K562 (cell line): ENCODE data around the gene FGF23. TPM values are rescaled to one million over a fixed set of nuclear protein-coding genes. Genes with fewer than 3 reads are reported as not detected.
A peak's percentile ranks its signal among the peaks of the same experiment; 100 is the strongest.

Experiments
- ATAC-seq: fragments of 200-7000 bp; cut with Tn5 transposase; 3 replicates; pipeline ENCODE4 v1.9.1; 2020; ENCODE audit warnings: moderate library complexity
- BruUV-seq: library from RNA; stranded (reverse); fragments of 400-500 nt; replicated peaks from 2 replicates; lab custom pipeline; 2021; lab: Mats Ljungman, UMichigan
- CTCF ChIA-PET: fragments of 300-600 bp; formaldehyde crosslinking; extraction: SDS; loops from one replicate; lab custom pipeline; 2021; ENCODE audit warnings: low intra/inter-chr PET ratio; lab: Yijun Ruan, JAX
- POLR2A ChIA-PET: fragments of 300-600, 350-650 bp; sonication (Branson Sonifier 250); formaldehyde crosslinking; extraction: SDS; loops from one replicate; lab custom pipeline; 2021; ENCODE audit warnings: antibody characterized with exemption, inconsistent platforms; lab: Yijun Ruan, JAX
- DNase-seq, 4 experiments: peaks; one replicate each; pipeline versions ENCODE4 v3.0.0 to v3.0.0-alpha.2; 2011 to 2018; ENCODE audit warnings: low spot score in 3 of 4, mixed read lengths in 3 of 4; ENCODE audit errors: extremely low read depth in 1 of 4
- FAIRE-seq: peaks from 2 replicates; lab custom pipeline; 2011; peaks lifted over from hg19 to GRCh38; lab: Jason Lieb, UNC
- H2AFZ ChIP-seq: 2 replicates; pipeline ENCODE4 v1.6.0; 2011; ENCODE audit warnings: low read depth, low read length, control low read depth, inconsistent platforms
- H3K27ac ChIP-seq: fragments of 200-600 bp; 3 replicates; pipeline ENCODE4 v1.8.0; 2011; ENCODE audit warnings: low read depth, mild to moderate bottlenecking, control low read depth, inconsistent platforms, low read length, moderate library complexity, mixed read lengths; ENCODE audit errors: extremely low read depth
- H3K27me3 ChIP-seq, 2 experiments: fragments of 300-600 bp in 1 of 2; 2 replicates in 1 of 2; 3 replicates in 1 of 2; pipeline versions ENCODE4 v1.6.0 to v1.8.0; 2011; ENCODE audit warnings: inconsistent platforms in 2 of 2, low read length in 2 of 2, mild to moderate bottlenecking in 1 of 2, mixed read lengths in 1 of 2, moderate library complexity in 1 of 2; ENCODE audit not compliant: control insufficient read depth in 2 of 2, insufficient read depth in 2 of 2
- H3K36me3 ChIP-seq: fragments of 300-600 bp; 3 replicates; pipeline ENCODE4 v1.8.0; 2011; ENCODE audit warnings: mild to moderate bottlenecking, low read length, inconsistent platforms; ENCODE audit not compliant: control insufficient read depth, insufficient read depth
- H3K4me1 ChIP-seq, 2 experiments: fragments of 200-600 bp in 1 of 2; replicated peaks in 1 of 2; 2 replicates in 1 of 2; 3 replicates in 1 of 2; pipeline versions ENCODE4 v1.5.1 to v1.8.0; 2011; ENCODE audit warnings: inconsistent platforms in 2 of 2, low read length in 2 of 2, mild to moderate bottlenecking in 1 of 2, mixed read lengths in 1 of 2, moderate library complexity in 1 of 2; ENCODE audit not compliant: control insufficient read depth in 2 of 2, insufficient read depth in 2 of 2
- H3K4me2 ChIP-seq: 2 replicates; pipeline ENCODE4 v1.6.1; 2011; ENCODE audit warnings: low read length, control low read depth, inconsistent platforms, mixed read lengths; ENCODE audit not compliant: insufficient read depth
- H3K4me3 ChIP-seq: fragments of 200-600 bp; sonication (generic), shearing (Covaris generic); 2 replicates; pipeline ENCODE4 v1.5.1; 2016; ENCODE audit warnings: control low read depth, inconsistent platforms
- H3K79me2 ChIP-seq: fragments of 200-600 bp; 3 replicates; pipeline ENCODE4 v1.8.0; 2011; ENCODE audit warnings: low read length, inconsistent platforms; ENCODE audit not compliant: control insufficient read depth, insufficient read depth
- H3K9ac ChIP-seq, 2 experiments: 2 replicates each; pipeline versions ENCODE4 v1.6.0 to v1.6.1; 2011; ENCODE audit warnings: low read depth in 2 of 2, low read length in 2 of 2, control low read depth in 1 of 2, inconsistent platforms in 1 of 2, mild to moderate bottlenecking in 1 of 2, mixed read lengths in 1 of 2; ENCODE audit not compliant: insufficient read depth in 1 of 2
- H3K9me1 ChIP-seq: one replicate; pipeline ENCODE4 v1.6.0; 2011; ENCODE audit warnings: inconsistent platforms, mild to moderate bottlenecking, low read length, moderate library complexity; ENCODE audit not compliant: control insufficient read depth, insufficient read depth
- H3K9me3 ChIP-seq: replicated peaks from 2 replicates; pipeline ENCODE4 v1.5.1; 2011; ENCODE audit warnings: low read depth, low read length, inconsistent platforms; ENCODE audit not compliant: control insufficient read depth, insufficient read depth
- H4K20me1 ChIP-seq: replicated peaks from 2 replicates; pipeline ENCODE4 v1.6.1; 2011; ENCODE audit warnings: low read length, inconsistent platforms, mixed read lengths; ENCODE audit not compliant: control insufficient read depth, insufficient read depth
- C11orf30 ChIP-seq: fragments of 450-650 bp; IDR thresholded peaks from 2 replicates; pipeline ENCODE4 v1.6.1; 2016; ENCODE audit warnings: low read depth, mild to moderate bottlenecking
- CCAR2 ChIP-seq: fragments of 200-400 bp; formaldehyde crosslinking; IDR thresholded peaks from 2 replicates; pipeline ENCODE4 v1.6.1; 2017; ENCODE audit warnings: mild to moderate bottlenecking, low read depth, low read length
- CREB3 ChIP-seq: fragments of 450-650 bp; conservative IDR thresholded peaks from 2 replicates; pipeline ENCODE4 v1.6.1; 2016; ENCODE audit warnings: missing genetic modification characterization, low read depth, mild to moderate bottlenecking, missing compliant biosample characterization, moderate library complexity
- KHSRP ChIP-seq: fragments of 450-650 bp; IDR thresholded peaks from 2 replicates; pipeline ENCODE4 v1.6.1; 2017
- LARP7 ChIP-seq: fragments of 450-650 bp; IDR thresholded peaks from 2 replicates; pipeline ENCODE4 v1.6.1; 2016
- MAFG ChIP-seq: fragments of 450-650 bp; conservative IDR thresholded peaks from 2 replicates; pipeline ENCODE4 v1.6.1; 2016; ENCODE audit warnings: missing genetic modification characterization, missing compliant biosample characterization
- MAFK ChIP-seq: IDR thresholded peaks from 2 replicates; pipeline ENCODE4 v1.6.1; 2011; ENCODE audit warnings: low read length, improper control_type of control experiment
- MTA1 ChIP-seq: fragments of 450-650 bp; IDR thresholded peaks from 2 replicates; pipeline ENCODE4 v1.6.1; 2017; ENCODE audit warnings: borderline replicate concordance
- PYGO2 ChIP-seq: fragments of 450-650 bp; IDR thresholded peaks from 2 replicates; pipeline ENCODE4 v1.6.1; 2016; ENCODE audit warnings: mild to moderate bottlenecking, missing genetic modification characterization, moderate library complexity, missing compliant biosample characterization
- SNRNP70 ChIP-seq: fragments of 200-400 bp; formaldehyde crosslinking; optimal IDR thresholded peaks from 2 replicates; pipeline ENCODE3; 2017; ENCODE audit warnings: low read depth, low read length
- ZBTB49 ChIP-seq: sonication (generic); formaldehyde crosslinking; IDR thresholded peaks from 2 replicates; pipeline ENCODE4 v1.8.0; 2022; ENCODE audit warnings: missing genetic modification reagents, mild to moderate bottlenecking, borderline replicate concordance
- ZFP1 ChIP-seq: fragments of 450-650 bp; formaldehyde crosslinking; IDR thresholded peaks from 2 replicates; pipeline ENCODE4 v1.4.0; 2020; ENCODE audit warnings: mild to moderate bottlenecking, mixed read lengths
- ZNF253 ChIP-seq: fragments of 250-450 bp; sonication (Bioruptor Pico); conservative IDR thresholded peaks from 2 replicates; pipeline ENCODE4 v1.6.1; 2021; ENCODE audit warnings: mild to moderate bottlenecking
- ZNF316 ChIP-seq: fragments of 450-650 bp; IDR thresholded peaks from 2 replicates; pipeline ENCODE4 v1.6.1; 2016
- ZNF778 ChIP-seq: fragments of 450-650 bp; formaldehyde crosslinking; IDR thresholded peaks from 2 replicates; pipeline ENCODE4 v1.4.0; 2020; ENCODE audit warnings: mild to moderate bottlenecking, moderate library complexity
- ZSCAN29 ChIP-seq: fragments of 450-650 bp; IDR thresholded peaks from 2 replicates; pipeline ENCODE4 v1.6.1; 2017
- WGBS: fragments of 100-300 bp; shearing (Covaris generic); methylation state at CpG from one replicate; pipeline ENCODE4 v1.1.6; 2016; ENCODE audit warnings: low coverage, mixed read lengths; ENCODE audit not compliant: insufficient coverage; ENCODE audit errors: missing lambda C conversion rate; 5-methylcytosine and 5-hydroxymethylcytosine counted together
- in situ Hi-C: fragments of 300-500 bp; cut with MboI; formaldehyde crosslinking; loops from 4 replicates; pipeline ENCODE4 v1.15.0; 2018; ENCODE audit warnings: inconsistent platforms, mixed read lengths
- intact Hi-C: fragments of 100-400 bp; cut with micrococcal nuclease; formaldehyde crosslinking; loops from 2 replicates; pipeline ENCODE4 v1.14.2; 2022
- polyA plus RNA-seq, 8 experiments: library from polyadenylated mRNA; depleted of rRNA in 4 of 8; stranded (reverse) in 5 of 8; unstranded in 3 of 8; fragments of >200 nt; fragmentation: Nextera tagmentation in 2 of 8; fragmentation: Illumina TruSeq in 1 of 8; extraction: Ambion mirVana in 2 of 8; extraction: Trizol in 1 of 8; gene quantifications; 2 replicates each; pipeline versions ENCODE4 v1.2.1 to v1.2.3, GENCODE V29; 2011 to 2014; ENCODE audit warnings: inconsistent platforms in 1 of 8, missing spikeins in 1 of 8
- total RNA-seq, 7 experiments: library from RNA; depleted of rRNA in 6 of 7; stranded (reverse); fragments of >200 nt in 6 of 7; fragmentation: Illumina TruSeq in 2 of 7; extraction: Trizol in 2 of 7; gene quantifications; 2 replicates each; pipeline versions ENCODE4 v1.2.1 to v1.2.3, GENCODE V29; 2011 to 2021; ENCODE audit warnings: low replicate concordance in 1 of 7

FGF23 gene
- total and polyA plus RNA-seq, 9 of the 15 experiments (the other 6 are each of a cell fraction or from before 2014, with no cell fraction given), result 0.38 TPM; not detected in 8

GRCh38 chr12:4372653-4373052, 6.9 kb downstream of the FGF23 start:
- no peak for ATAC-seq
- peaks cover 10 to 20% of the 10 kb centered on the region in 2 experiments; a peak in 4 of 5 replicates for H3K27me3 ChIP-seq

GRCh38 chr12:4370265-4370664, 9.2 kb downstream of the FGF23 start:
- Histone ChIP-seq H2AFZ (no peak overlapping the region), H3K4me2 (no peak overlapping the region), H3K9ac (no peak overlapping the region), H3K36me3 (no peaks in the 10 kb centered on the region), H3K79me2 (no peaks in the 10 kb centered on the region), H4K20me1 (no peaks in the 10 kb centered on the region), H3K4me3 (no peak overlapping the region), H3K9me1 (no peaks in the 10 kb centered on the region), H3K4me1 (peaks cover 0 to 6% of the 10 kb centered on the region in 2 experiments; a peak in 2 of 5 replicates), H3K27me3 (peaks cover 7 to 16% of the 10 kb centered on the region in 2 experiments; a peak in 4 of 5 replicates), H3K27ac (no peak overlapping the region), H3K9me3 (no peaks in the 10 kb centered on the region)
- FAIRE-seq (no peak), ATAC-seq (no peak), DNase-seq (no peak)
- CTCF ChIA-PET, result no interaction called here
- in situ Hi-C loops, result no loop called here
- no TSS peak for BruUV-seq
- intact Hi-C loops, result no loop called here
- POLR2A ChIA-PET, result interaction anchor here (0.5 kb wide), 1 partner anchor 400 kb away, joined by 3 read pairs; no protein-coding TSS in a partner anchor
- 7% methylated on average over 18 of the region's 31 CpGs for WGBS
- TF ChIP-seq PYGO2 (tag) (no peak), KHSRP (no peak), LARP7 (no peak), CREB3 (no peak), ZBTB49 (CRISPR knock-in tag) (no peak), MTA1 (no peak), ZNF778 (CRISPR knock-in tag) (no peak), SNRNP70 (no peak), ZFP1 (no peak), ZNF253 (no peak), ZSCAN29 (no peak)

More at GRCh38 chr12:4372653-4373052, 6.9 kb downstream of the FGF23 start:
- Histone ChIP-seq H3K27ac (no peak overlapping the region), H3K9me1 (no peaks in the 10 kb centered on the region), H3K9me3 (no peaks in the 10 kb centered on the region), H2AFZ (no peak overlapping the region), H3K36me3 (no peaks in the 10 kb centered on the region), H3K4me1 (peaks cover 0 to 6% of the 10 kb centered on the region in 2 experiments; a peak in 2 of 5 replicates), H3K4me2 (no peak overlapping the region), H3K9ac (no peak overlapping the region), H3K4me3 (no peak overlapping the region), H3K79me2 (no peaks in the 10 kb centered on the region), H4K20me1 (no peaks in the 10 kb centered on the region)
- WGBS, result 0% methylated on average over 2 of the region's 2 CpGs
- BruUV-seq, result no TSS peak
- FAIRE-seq, result no peak
- DNase-seq, result no peak
- ChIA-PET POLR2A (interaction anchor here (1.6 kb wide), 1 partner anchor 9 kb away, joined by 3 read pairs; no protein-coding TSS in a partner anchor), CTCF (no interaction called here)
- in situ Hi-C loops, result no loop called here
- intact Hi-C loops, result no loop called here
- TF ChIP-seq ZNF316 (peak; percentile 77), C11orf30 (peak; percentile 51), MAFK (0 out of 2 replicates have a peak, but pooled peaks have one; percentile 17), MAFG (tag) (0 out of 2 replicates have a peak, but pooled peaks have one; percentile 32), CCAR2 (no peak), KHSRP (no peak)
- TF ChIP-seq, all 486 proteins: peak for 4
